IMR-90 (cell line): ENCODE data around the gene ZDHHC16. TPM values are rescaled to one million over a fixed set of nuclear protein-coding genes. Genes with fewer than 3 reads are reported as not detected.

ENCODE experiments used
- ATAC-seq: fragments of 200-7000 bp; cut with Tn5 transposase; 2 replicates; pipeline ENCODE4 v1.9.1; 2020; ENCODE audit warnings: low read depth, mild to moderate bottlenecking, moderate library complexity
- BruUV-seq: library from RNA; stranded (reverse); fragments of 400-500 nt; replicated peaks from 2 replicates; lab custom pipeline; 2021; lab: Mats Ljungman, UMichigan
- CTCF ChIA-PET: fragments of 300-600 bp; formaldehyde crosslinking; extraction: SDS; loops from one replicate; lab custom pipeline; 2021; ENCODE audit warnings: antibody characterized with exemption; lab: Yijun Ruan, JAX
- POLR2A ChIA-PET: fragments of 300-600 bp; sonication (Branson Sonifier 250); formaldehyde crosslinking; loops from one replicate; lab custom pipeline; 2022; ENCODE audit warnings: antibody characterized with exemption; ENCODE audit not compliant: unreplicated experiment; lab: Charles Lee
- DNase-seq: peaks from one replicate; pipeline ENCODE4 v3.0.0; 2013
- H2AFZ ChIP-seq: replicated peaks from 2 replicates; pipeline ENCODE3; 2013; ENCODE audit warnings: low read length, mild to moderate bottlenecking; ENCODE audit not compliant: poor library complexity
- H2AK5ac ChIP-seq: 2 replicates; pipeline ENCODE4 v1.6.1; 2013; ENCODE audit warnings: low read depth, low read length, inconsistent platforms
- H2AK9ac ChIP-seq: replicated peaks from 2 replicates; pipeline ENCODE3; 2013; ENCODE audit warnings: mild to moderate bottlenecking, low read depth, low read length, moderate library complexity; ENCODE audit not compliant: poor library complexity
- H2BK120ac ChIP-seq: 2 replicates; pipeline ENCODE4 v1.6.1; 2013; ENCODE audit warnings: low read depth, low read length, inconsistent platforms
- H2BK15ac ChIP-seq: 3 replicates; pipeline ENCODE4 v1.6.1; 2013; ENCODE audit warnings: low read depth, low read length, inconsistent platforms
- H2BK20ac ChIP-seq: 2 replicates; pipeline ENCODE4 v1.6.1; 2013; ENCODE audit warnings: low read depth, mild to moderate bottlenecking, inconsistent platforms, low read length, moderate library complexity
- H2BK5ac ChIP-seq: 2 replicates; pipeline ENCODE4 v1.6.1; 2013; ENCODE audit warnings: mild to moderate bottlenecking, low read depth, low read length, inconsistent platforms; ENCODE audit not compliant: poor library complexity, severe bottlenecking
- H3K14ac ChIP-seq: replicated peaks from 2 replicates; pipeline ENCODE4 v1.6.1; 2013; ENCODE audit warnings: low read depth, low read length, inconsistent platforms
- H3K18ac ChIP-seq: 2 replicates; pipeline ENCODE4 v1.6.1; 2013; ENCODE audit warnings: low read depth, low read length, control low read depth
- H3K23ac ChIP-seq: 2 replicates; pipeline ENCODE4 v1.6.1; 2013; ENCODE audit warnings: low read depth, low read length, inconsistent platforms
- H3K27ac ChIP-seq: 2 replicates; pipeline ENCODE4 v1.5.1; 2013; ENCODE audit warnings: mild to moderate bottlenecking, control low read depth, low read length; ENCODE audit not compliant: insufficient read depth
- H3K27me3 ChIP-seq: 2 replicates; pipeline ENCODE4 v1.6.1; 2013; ENCODE audit warnings: low read length; ENCODE audit not compliant: control insufficient read depth, insufficient read depth
- H3K36me3 ChIP-seq: 2 replicates; pipeline ENCODE4 v1.6.1; 2013; ENCODE audit warnings: low read length, mixed read lengths; ENCODE audit not compliant: control insufficient read depth, insufficient read depth
- H3K4ac ChIP-seq: 2 replicates; pipeline ENCODE4 v1.6.1; 2013; ENCODE audit warnings: low read depth, low read length, inconsistent platforms
- H3K4me1 ChIP-seq: 2 replicates; pipeline ENCODE4 v1.6.1; 2013; ENCODE audit warnings: low read length, mixed read lengths; ENCODE audit not compliant: control insufficient read depth, insufficient read depth
- H3K4me2 ChIP-seq: 2 replicates; pipeline ENCODE4 v1.6.1; 2013; ENCODE audit warnings: low read depth, mild to moderate bottlenecking, control low read depth, low read length, moderate library complexity
- H3K4me3 ChIP-seq: 2 replicates; pipeline ENCODE4 v1.5.1; 2013; ENCODE audit warnings: low read depth, mild to moderate bottlenecking, control low read depth, low read length, moderate library complexity; ENCODE audit not compliant: insufficient read depth
- H3K56ac ChIP-seq: 2 replicates; pipeline ENCODE4 v1.6.1; 2013; ENCODE audit warnings: low read length, inconsistent platforms; ENCODE audit not compliant: insufficient read depth; ENCODE audit errors: extremely low read depth
- H3K79me1 ChIP-seq, 2 experiments: 2 replicates each; pipeline ENCODE4 v1.6.1; 2013; ENCODE audit warnings: low read length in 2 of 2, inconsistent platforms in 1 of 2, low read depth in 1 of 2
- H3K9ac ChIP-seq: 2 replicates; pipeline ENCODE4 v1.6.1; 2013; ENCODE audit warnings: low read depth, low read length, control low read depth
- H3K9me1 ChIP-seq: 2 replicates; pipeline ENCODE4 v1.6.1; 2013; ENCODE audit warnings: low read length, inconsistent platforms; ENCODE audit not compliant: insufficient read depth
- H3K9me3 ChIP-seq: 2 replicates; pipeline ENCODE4 v1.6.1; 2013; ENCODE audit warnings: low read length; ENCODE audit not compliant: control insufficient read depth, insufficient read depth
- H4K20me1 ChIP-seq: 2 replicates; pipeline ENCODE4 v1.6.1; 2013; ENCODE audit warnings: low read length, inconsistent platforms; ENCODE audit not compliant: insufficient read depth
- H4K5ac ChIP-seq: 2 replicates; pipeline ENCODE4 v1.6.1; 2013; ENCODE audit warnings: mild to moderate bottlenecking, low read depth, low read length, control low read depth
- H4K8ac ChIP-seq, 2 experiments: 2 replicates each; pipeline ENCODE4 v1.6.1; 2013; ENCODE audit warnings: low read depth in 2 of 2, low read length in 2 of 2, control low read depth in 1 of 2, inconsistent platforms in 1 of 2
- H4K91ac ChIP-seq: 2 replicates; pipeline ENCODE4 v1.6.1; 2013; ENCODE audit warnings: low read depth, low read length, inconsistent platforms; ENCODE audit not compliant: insufficient read depth
- BHLHE40 ChIP-seq: fragments of 150-350 bp; IDR thresholded peaks from 2 replicates; pipeline ENCODE4 v1.6.1; 2016; ENCODE audit warnings: mild to moderate bottlenecking, low read depth, low read length
- CEBPB ChIP-seq: IDR thresholded peaks from 2 replicates; pipeline ENCODE4 v1.6.1; 2012; ENCODE audit warnings: low read depth, low read length, improper control_type of control experiment
- CHD1 ChIP-seq: IDR thresholded peaks from 2 replicates; pipeline ENCODE4 v1.6.1; 2012; ENCODE audit warnings: low read depth, low read length, improper control_type of control experiment
- FOS ChIP-seq: fragments of 150-350 bp; IDR thresholded peaks from 2 replicates; pipeline ENCODE4 v1.6.1; 2016; ENCODE audit warnings: low read depth, low read length
- MAFK ChIP-seq: IDR thresholded peaks from 2 replicates; pipeline ENCODE4 v1.6.1; 2012; ENCODE audit warnings: low read depth, low read length, improper control_type of control experiment
- MXI1 ChIP-seq: IDR thresholded peaks from 2 replicates; pipeline ENCODE4 v1.6.1; 2012; ENCODE audit warnings: low read depth, mild to moderate bottlenecking, low read length, moderate library complexity, borderline replicate concordance
- NFE2L2 ChIP-seq: fragments of 150-350 bp; IDR thresholded peaks from 2 replicates; pipeline ENCODE4 v1.6.1; 2016; ENCODE audit warnings: low read depth, mild to moderate bottlenecking, low read length
- RAD21 ChIP-seq: IDR thresholded peaks from 2 replicates; pipeline ENCODE4 v1.6.1; 2012; ENCODE audit warnings: low read length, improper control_type of control experiment
- SMC3 ChIP-seq: fragments of 150-350 bp; IDR thresholded peaks from 2 replicates; pipeline ENCODE4 v1.6.1; 2016; ENCODE audit warnings: low read depth, mild to moderate bottlenecking, antibody characterized with exemption, low read length, moderate library complexity
- dilution Hi-C: fragments of 300-500 bp; cut with HindIII; formaldehyde crosslinking; loops from one replicate; pipeline ENCODE4 v1.14.3; 2018; ENCODE audit warnings: low sequenced_read_pairs; ENCODE audit not compliant: unreplicated experiment
- in situ Hi-C: fragments of 300-500 bp; cut with MboI; formaldehyde crosslinking; loops from 3 replicates; pipeline ENCODE4 v1.14.3; 2019; ENCODE audit warnings: low sequenced_read_pairs, inconsistent platforms, mixed read lengths
- intact Hi-C: fragments of 100-400 bp; cut with micrococcal nuclease; formaldehyde crosslinking; loops from 2 replicates; pipeline ENCODE4 v1.10.0; 2022
- polyA plus RNA-seq, 3 experiments: library from polyadenylated mRNA; depleted of rRNA; stranded (reverse); fragments of >200 nt; gene quantifications; 2 replicates each; pipeline ENCODE4 v1.2.3, GENCODE V29; 2012; ENCODE audit warnings: low replicate concordance in 1 of 3
- total RNA-seq: library from RNA; depleted of rRNA; stranded (reverse); fragments of >200 nt; gene quantifications from 2 replicates; pipeline ENCODE4 v1.2.3, GENCODE V29; 2012
- TF ChIP-seq, protein P1 (sequence below): fragments of 150-350 bp; IDR thresholded peaks from 2 replicates; pipeline ENCODE4 v1.6.1; 2017; ENCODE audit warnings: mild to moderate bottlenecking, antibody characterized with exemption, low read length, low read depth
- TF ChIP-seq, protein P2 (sequence below): conservative IDR thresholded peaks from 2 replicates; pipeline ENCODE4 v1.5.1; 2012; ENCODE audit warnings: mild to moderate bottlenecking, low read depth, low read length, improper control_type of control experiment

ZDHHC16 gene
- total and polyA plus RNA-seq, 2 of the 4 experiments (the other 2 are of a cell fraction): 54.7 to 64.0 TPM

DNA sequence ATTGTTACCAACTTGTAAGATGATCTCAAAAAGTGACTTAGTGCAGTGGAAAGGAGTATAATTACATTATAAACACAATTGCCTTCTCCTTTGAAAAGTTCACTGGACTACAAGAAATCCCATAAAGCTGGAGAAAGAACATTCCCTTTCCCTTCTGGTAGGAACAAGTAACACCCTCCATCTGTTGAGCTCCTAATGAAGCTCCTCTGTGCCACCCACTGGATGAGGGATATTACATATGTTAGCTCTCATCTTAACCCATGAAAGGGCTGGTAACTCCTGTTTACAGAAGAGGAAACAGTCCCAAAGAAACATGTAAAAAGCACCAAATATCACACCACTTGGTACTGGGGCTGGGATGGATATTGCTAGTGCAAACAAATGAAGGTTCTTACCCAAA, 11.9 kb upstream of the ZDHHC16 start:
- ATAC-seq: peak; percentile 66
- Histone ChIP-seq H2AFZ (no peak overlapping the region), H3K9ac (no peak overlapping the region), H2BK5ac (no peak overlapping the region), H2BK20ac (no peak overlapping the region), H3K9me1 (no peaks in the 10 kb centered on the region), H3K27ac (no peak overlapping the region), H4K5ac (no peak overlapping the region), H3K4me3 (no peak overlapping the region), H2BK15ac (no peak overlapping the region), H3K14ac (no peak overlapping the region), H2AK9ac (no peak overlapping the region), H3K36me3 (peaks cover 44% of the 10 kb centered on the region), H4K91ac (no peak overlapping the region), H4K20me1 (peaks cover 22% of the 10 kb centered on the region), H4K8ac (no peak overlapping the region), H3K4ac (no peak overlapping the region), H3K23ac (no peak overlapping the region), H3K4me1 (no peaks in the 10 kb centered on the region), H3K4me2 (no peak overlapping the region), H2BK120ac (no peak overlapping the region), H3K9me3 (no peaks in the 10 kb centered on the region), H3K56ac (no peak overlapping the region), H3K27me3 (no peaks in the 10 kb centered on the region), H3K79me1 (peaks cover 3 to 19% of the 10 kb centered on the region in 2 experiments; a peak in 2 of 4 replicates), H2AK5ac (no peak overlapping the region), H3K18ac (no peak overlapping the region)
- intact Hi-C loops: no loop called here
- BruUV-seq: no TSS peak
- TF ChIP-seq, protein P1, sequence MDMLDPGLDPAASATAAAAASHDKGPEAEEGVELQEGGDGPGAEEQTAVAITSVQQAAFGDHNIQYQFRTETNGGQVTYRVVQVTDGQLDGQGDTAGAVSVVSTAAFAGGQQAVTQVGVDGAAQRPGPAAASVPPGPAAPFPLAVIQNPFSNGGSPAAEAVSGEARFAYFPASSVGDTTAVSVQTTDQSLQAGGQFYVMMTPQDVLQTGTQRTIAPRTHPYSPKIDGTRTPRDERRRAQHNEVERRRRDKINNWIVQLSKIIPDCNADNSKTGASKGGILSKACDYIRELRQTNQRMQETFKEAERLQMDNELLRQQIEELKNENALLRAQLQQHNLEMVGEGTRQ: no peak
- TF ChIP-seq BHLHE40 (no peak), FOS (no peak), CHD1 (no peak), MAFK (no peak), SMC3 (no peak), NFE2L2 (no peak), CEBPB (no peak), RAD21 (no peak), MXI1 (no peak)
- TF ChIP-seq, protein P2, sequence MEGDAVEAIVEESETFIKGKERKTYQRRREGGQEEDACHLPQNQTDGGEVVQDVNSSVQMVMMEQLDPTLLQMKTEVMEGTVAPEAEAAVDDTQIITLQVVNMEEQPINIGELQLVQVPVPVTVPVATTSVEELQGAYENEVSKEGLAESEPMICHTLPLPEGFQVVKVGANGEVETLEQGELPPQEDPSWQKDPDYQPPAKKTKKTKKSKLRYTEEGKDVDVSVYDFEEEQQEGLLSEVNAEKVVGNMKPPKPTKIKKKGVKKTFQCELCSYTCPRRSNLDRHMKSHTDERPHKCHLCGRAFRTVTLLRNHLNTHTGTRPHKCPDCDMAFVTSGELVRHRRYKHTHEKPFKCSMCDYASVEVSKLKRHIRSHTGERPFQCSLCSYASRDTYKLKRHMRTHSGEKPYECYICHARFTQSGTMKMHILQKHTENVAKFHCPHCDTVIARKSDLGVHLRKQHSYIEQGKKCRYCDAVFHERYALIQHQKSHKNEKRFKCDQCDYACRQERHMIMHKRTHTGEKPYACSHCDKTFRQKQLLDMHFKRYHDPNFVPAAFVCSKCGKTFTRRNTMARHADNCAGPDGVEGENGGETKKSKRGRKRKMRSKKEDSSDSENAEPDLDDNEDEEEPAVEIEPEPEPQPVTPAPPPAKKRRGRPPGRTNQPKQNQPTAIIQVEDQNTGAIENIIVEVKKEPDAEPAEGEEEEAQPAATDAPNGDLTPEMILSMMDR: no peak
- DNase-seq: no peak
- POLR2A ChIA-PET: no interaction called here
- CTCF ChIA-PET: interaction anchor here (1.0 kb wide), 1 partner anchor 23 kb away, joined by 3 read pairs; no protein-coding TSS in a partner anchor
- dilution Hi-C loops: no loop called here
- in situ Hi-C loops: no loop called here
